ENCODE measurements around the gene PRG3.

- TF ChIP-seq SMC3 (IDR thresholded peaks at IDR 0.05; ENCODE audit: low read depth, low read length) (peak; percentile 55), RAD21 (IDR thresholded peaks at IDR 0.05; ENCODE audit: low read length) (peak; percentile 80), MXI1 (IDR thresholded peaks at IDR 0.05; ENCODE audit: borderline replicate concordance, low read depth, low read length) (peak; percentile 60; the same call in 1 of the 2 replicates), POLR2A (IDR thresholded peaks at IDR 0.05; ENCODE audit: low read depth, low read length) (no peak), FOS (IDR thresholded peaks at IDR 0.05; ENCODE audit: low read depth, low read length) (no peak), BHLHE40 (IDR thresholded peaks at IDR 0.05; ENCODE audit: low read depth, low read length) (no peak), MAFK (IDR thresholded peaks at IDR 0.05; ENCODE audit: low read depth, low read length) (no peak), CEBPB (IDR thresholded peaks at IDR 0.05; ENCODE audit: low read depth, low read length) (no peak), NFE2L2 (IDR thresholded peaks at IDR 0.05; ENCODE audit: low read depth, low read length) (no peak), CHD1 (IDR thresholded peaks at IDR 0.05; ENCODE audit: low read depth, low read length) (no peak)
- TF ChIP-seq, protein P1, sequence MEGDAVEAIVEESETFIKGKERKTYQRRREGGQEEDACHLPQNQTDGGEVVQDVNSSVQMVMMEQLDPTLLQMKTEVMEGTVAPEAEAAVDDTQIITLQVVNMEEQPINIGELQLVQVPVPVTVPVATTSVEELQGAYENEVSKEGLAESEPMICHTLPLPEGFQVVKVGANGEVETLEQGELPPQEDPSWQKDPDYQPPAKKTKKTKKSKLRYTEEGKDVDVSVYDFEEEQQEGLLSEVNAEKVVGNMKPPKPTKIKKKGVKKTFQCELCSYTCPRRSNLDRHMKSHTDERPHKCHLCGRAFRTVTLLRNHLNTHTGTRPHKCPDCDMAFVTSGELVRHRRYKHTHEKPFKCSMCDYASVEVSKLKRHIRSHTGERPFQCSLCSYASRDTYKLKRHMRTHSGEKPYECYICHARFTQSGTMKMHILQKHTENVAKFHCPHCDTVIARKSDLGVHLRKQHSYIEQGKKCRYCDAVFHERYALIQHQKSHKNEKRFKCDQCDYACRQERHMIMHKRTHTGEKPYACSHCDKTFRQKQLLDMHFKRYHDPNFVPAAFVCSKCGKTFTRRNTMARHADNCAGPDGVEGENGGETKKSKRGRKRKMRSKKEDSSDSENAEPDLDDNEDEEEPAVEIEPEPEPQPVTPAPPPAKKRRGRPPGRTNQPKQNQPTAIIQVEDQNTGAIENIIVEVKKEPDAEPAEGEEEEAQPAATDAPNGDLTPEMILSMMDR (conservative IDR thresholded peaks at IDR 0.05; ENCODE audit: low read depth, low read length) = peak; percentile 66
Observed at GRCh38 chr11:57345555-57346211, 35.3 kb downstream of the PRG3 start.

Data from IMR-90 (cell line).